ENCODE measurements around the gene EPX. TPM values are rescaled to one million over a fixed set of nuclear protein-coding genes. Genes with fewer than 3 reads are reported as not detected.

Gene EPX
- total RNA-seq, 1 experiment from 2014 or later = not detected

DNA sequence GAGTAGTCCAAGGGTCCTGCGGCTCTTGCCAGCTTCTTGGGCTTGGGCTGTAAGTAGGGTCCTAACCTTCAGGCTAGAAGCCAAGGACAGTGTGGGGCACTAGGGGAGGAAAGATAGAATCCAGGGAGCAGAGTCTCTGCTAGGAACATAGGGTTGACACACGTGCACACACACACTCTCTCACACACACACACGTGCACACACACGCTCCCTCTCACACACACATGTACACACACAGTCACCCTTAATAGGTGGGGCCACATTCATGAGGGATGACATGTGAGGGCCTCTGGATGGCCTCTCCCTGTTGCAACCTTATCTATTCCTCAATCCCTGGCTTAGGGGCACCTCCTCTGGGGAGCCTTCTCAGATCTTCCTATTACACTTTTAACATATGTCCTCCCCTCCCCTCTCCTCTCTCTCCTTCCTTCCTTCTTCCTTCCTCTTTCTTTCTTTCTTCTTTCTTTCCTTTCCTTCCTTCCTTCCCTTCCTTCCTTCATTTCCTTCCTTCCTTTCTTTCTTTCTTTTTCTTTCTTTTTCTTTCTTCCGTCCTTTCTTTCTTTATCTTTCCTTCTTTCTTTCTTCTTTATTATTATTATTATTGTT is 3.1 kb downstream of the EPX start:
- Histone ChIP-seq H3K4me3 (no peak overlapping the region), H3K9me3 (replicated peaks) (no peaks in the 10 kb centered on the region), H3K36me3 (no peaks in the 10 kb centered on the region), H3K27ac (no peak overlapping the region), H3K27me3 (no peaks in the 10 kb centered on the region), H3K4me1 (peaks cover 16% of the 10 kb centered on the region)
- no peak for DNase-seq

- H3K9me3 ChIP-seq (replicated peaks) = no peaks in the 10 kb centered on the region
- no peaks in the 10 kb centered on the region for H3K36me3 ChIP-seq
- H3K4me1 ChIP-seq = peaks cover 16% of the 10 kb centered on the region
- DNase-seq = no peak
- H3K27me3 ChIP-seq = no peaks in the 10 kb centered on the region
- no peak overlapping the region for H3K4me3 ChIP-seq
- no peak overlapping the region for H3K27ac ChIP-seq
These were observed 4.1 kb downstream of the EPX start for GRCh38 chr17:58196610-58197009.

GRCh38 chr17:58200024-58200633 is 7.6 kb downstream of the EPX start:
- H3K4me1 ChIP-seq = peaks cover 16% of the 10 kb centered on the region
- no peaks in the 10 kb centered on the region for H3K27me3 ChIP-seq
- DNase-seq = peak; percentile 60 to 68
- H3K4me3 ChIP-seq = no peak overlapping the region
- no peaks in the 10 kb centered on the region for H3K9me3 ChIP-seq (replicated peaks)
- no peaks in the 10 kb centered on the region for H3K36me3 ChIP-seq
- no peak overlapping the region for H3K27ac ChIP-seq

DNA sequence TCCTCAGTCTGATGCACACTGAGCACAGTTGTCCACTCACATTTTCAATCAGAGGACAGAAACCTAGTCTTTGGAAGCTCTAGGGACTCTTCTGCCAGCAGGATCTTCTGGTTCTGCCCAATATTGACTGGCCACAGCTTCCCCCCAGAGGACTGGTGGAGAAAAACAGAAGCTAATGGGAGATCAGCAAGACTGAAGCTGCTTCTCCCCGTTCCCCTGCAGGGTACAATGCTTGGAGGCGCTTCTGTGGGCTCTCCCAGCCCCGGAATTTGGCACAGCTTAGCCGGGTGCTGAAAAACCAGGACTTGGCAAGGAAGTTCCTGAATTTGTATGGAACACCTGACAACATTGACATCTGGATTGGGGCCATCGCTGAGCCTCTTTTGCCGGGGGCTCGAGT is 10.3 kb downstream of the EPX start:
- H3K27me3 ChIP-seq = no peaks in the 10 kb centered on the region
- no peaks in the 10 kb centered on the region for H3K9me3 ChIP-seq (replicated peaks)
- no peaks in the 10 kb centered on the region for H3K4me1 ChIP-seq
- H3K4me3 ChIP-seq = no peak overlapping the region
- no peaks in the 10 kb centered on the region for H3K36me3 ChIP-seq
- H3K27ac ChIP-seq = no peak overlapping the region
- DNase-seq = no peak

GRCh38 chr17:58204796-58205195 is 12.3 kb downstream of the EPX start:
- no peaks in the 10 kb centered on the region for H3K9me3 ChIP-seq (replicated peaks)
- H3K27ac ChIP-seq = no peak overlapping the region
- H3K4me1 ChIP-seq = no peaks in the 10 kb centered on the region
- no peaks in the 10 kb centered on the region for H3K36me3 ChIP-seq
- no peaks in the 10 kb centered on the region for H3K27me3 ChIP-seq
- DNase-seq = no peak
- no peak overlapping the region for H3K4me3 ChIP-seq

DNA sequence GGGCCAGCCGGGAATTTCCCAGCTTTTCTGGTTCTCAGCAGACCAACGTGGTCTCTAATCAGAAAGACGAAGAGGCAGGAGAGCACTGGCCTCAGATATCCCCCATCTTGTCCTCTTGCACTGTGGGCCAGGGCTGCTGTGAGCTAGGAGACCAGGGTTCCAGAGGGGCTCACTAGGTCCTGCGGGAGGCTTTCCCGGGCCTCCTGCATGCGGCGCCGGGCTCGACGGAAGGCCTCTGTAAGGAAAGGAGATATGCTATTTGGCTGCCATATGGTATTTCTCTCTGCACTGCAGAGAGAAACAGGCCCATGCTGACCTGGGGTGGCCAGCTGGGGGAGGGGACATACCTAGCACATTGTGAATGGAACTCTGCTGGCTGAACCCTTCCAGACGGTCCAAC is 13.4 kb downstream of the EPX start:
- H3K4me1 ChIP-seq = no peaks in the 10 kb centered on the region
- H3K4me3 ChIP-seq = no peak overlapping the region
- no peak overlapping the region for H3K27ac ChIP-seq
- no peaks in the 10 kb centered on the region for H3K36me3 ChIP-seq
- no peak for DNase-seq
- no peaks in the 10 kb centered on the region for H3K27me3 ChIP-seq
- H3K9me3 ChIP-seq (replicated peaks) = no peaks in the 10 kb centered on the region

GRCh38 chr17:58207451-58207850 is 14.9 kb downstream of the EPX start:
- DNase-seq = no peak
- H3K9me3 ChIP-seq (replicated peaks) = no peaks in the 10 kb centered on the region
- H3K27ac ChIP-seq = no peak overlapping the region
- no peaks in the 10 kb centered on the region for H3K36me3 ChIP-seq
- no peaks in the 10 kb centered on the region for H3K27me3 ChIP-seq
- H3K4me3 ChIP-seq = no peak overlapping the region
- no peaks in the 10 kb centered on the region for H3K4me1 ChIP-seq

DNA sequence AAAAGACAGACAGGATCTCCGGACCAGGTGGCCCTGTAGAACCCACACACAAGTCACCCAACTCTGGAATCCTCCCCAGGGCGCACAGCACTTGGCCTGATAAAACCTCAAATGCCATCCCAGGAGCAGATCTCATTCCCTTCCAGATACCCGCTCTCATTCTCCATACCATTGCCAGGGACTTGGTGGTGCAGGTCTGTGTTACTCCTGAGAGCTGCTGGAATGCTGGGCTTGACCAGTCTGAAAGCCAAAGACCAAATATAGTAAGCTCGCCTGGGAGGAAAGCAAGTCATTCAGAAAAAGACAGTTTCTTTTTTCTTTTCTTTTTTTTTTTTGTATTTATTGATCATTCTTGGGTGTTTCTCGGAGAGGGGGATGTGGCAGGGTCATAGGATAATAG is 15.8 kb downstream of the EPX start:
- Histone ChIP-seq H3K36me3 (no peaks in the 10 kb centered on the region), H3K27ac (no peak overlapping the region), H3K4me1 (no peaks in the 10 kb centered on the region), H3K9me3 (replicated peaks) (no peaks in the 10 kb centered on the region), H3K27me3 (no peaks in the 10 kb centered on the region), H3K4me3 (no peak overlapping the region)
- DNase-seq = no peak

DNA sequence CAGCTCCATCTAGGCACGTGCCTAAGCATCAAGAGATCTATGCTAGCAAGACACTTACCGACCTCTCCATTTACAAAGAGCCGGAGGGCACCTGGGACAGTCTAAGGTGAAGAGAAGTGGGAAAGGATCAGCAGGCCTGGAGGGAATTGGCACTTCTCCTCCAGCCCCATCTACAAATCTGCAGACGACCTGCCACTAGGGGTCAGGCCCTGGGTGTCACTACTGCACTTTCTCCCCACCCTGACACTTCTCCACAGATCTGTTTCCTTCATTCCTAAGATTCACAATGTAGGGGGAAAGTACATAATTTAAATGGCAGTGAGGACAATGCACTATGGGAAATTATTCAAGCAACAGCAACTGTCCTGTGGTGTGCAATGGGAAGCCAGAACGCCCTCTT is 18.4 kb downstream of the EPX start:
- Histone ChIP-seq H3K9me3 (replicated peaks) (no peaks in the 10 kb centered on the region), H3K27me3 (no peaks in the 10 kb centered on the region), H3K4me1 (no peaks in the 10 kb centered on the region), H3K36me3 (no peaks in the 10 kb centered on the region), H3K27ac (no peak overlapping the region), H3K4me3 (no peak overlapping the region)
- no peak for DNase-seq

DNA sequence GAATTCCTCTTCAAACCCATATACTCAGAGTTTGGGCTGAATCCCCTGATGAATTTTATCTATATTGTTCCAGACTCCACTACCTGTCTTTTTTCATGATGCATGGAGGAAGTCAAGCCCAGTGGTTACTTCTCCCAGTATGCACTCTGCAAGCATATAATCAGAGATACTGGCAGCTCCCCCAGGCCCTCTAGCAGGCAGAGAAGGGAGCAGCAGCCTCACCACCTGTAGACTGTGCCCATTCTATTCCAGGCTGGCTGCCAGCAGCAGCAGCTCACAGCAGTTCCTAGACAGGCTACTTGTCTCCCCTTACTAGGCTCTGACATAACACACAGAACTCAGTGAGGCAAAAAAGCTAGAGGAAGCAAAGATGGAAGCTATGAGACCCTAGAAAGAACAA is 23.2 kb downstream of the EPX start:
- Histone ChIP-seq H3K4me1 (no peaks in the 10 kb centered on the region), H3K27me3 (no peaks in the 10 kb centered on the region), H3K9me3 (replicated peaks) (no peaks in the 10 kb centered on the region), H3K27ac (no peak overlapping the region), H3K4me3 (no peak overlapping the region), H3K36me3 (no peaks in the 10 kb centered on the region)
- DNase-seq = no peak

- Histone ChIP-seq H3K27me3 (no peaks in the 10 kb centered on the region), H3K4me3 (no peak overlapping the region), H3K27ac (no peak overlapping the region)
These were observed 25.2 kb downstream of the EPX start for GRCh38 chr17:58217766-58218165.

DNA sequence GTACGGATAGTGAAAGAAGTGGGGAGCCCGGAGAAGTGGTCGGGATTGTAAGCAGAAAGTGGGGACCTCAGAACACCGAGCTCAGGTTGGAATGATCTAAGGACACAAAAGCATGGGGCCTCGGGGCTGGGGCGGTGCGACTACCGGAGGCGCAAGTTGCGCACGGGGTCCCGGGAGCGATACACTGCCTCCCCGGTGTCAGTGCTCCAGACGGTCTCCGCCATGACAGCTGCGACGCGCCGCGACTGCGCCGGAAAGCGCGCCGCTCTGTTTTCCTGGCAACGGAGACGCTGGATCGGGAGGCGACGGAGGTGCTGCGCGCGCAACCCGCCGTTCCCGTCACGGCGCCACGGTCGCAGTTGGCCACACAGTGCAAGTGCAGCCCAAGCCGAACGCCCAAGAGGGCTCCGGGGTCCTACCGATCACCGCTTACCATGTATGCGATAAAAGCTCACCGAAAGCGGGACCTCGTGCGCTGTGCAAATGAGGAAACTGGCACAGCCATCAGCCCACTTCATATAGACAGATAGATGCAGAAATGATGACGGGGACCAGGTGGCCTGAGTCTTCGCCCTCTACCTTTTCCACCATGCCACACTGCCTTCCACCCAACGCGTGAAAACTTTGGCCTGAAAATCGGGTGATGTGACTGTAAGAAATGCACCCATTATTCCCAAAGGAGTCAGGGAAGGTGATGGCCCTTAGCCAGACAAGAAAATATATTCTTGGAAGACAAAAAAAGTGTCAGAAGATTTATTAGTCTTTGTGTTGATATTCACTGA is 26.7 kb downstream of the EPX start, which contains the start of gene MKS1:
TSS of gene MKS1 (minus strand) at position 249 of the 782 bp plus-strand sequence. CDS start at position 224, 25 bp downstream.
- Histone ChIP-seq H3K27me3 (no peaks in the 10 kb centered on the region), H3K4me1 (peaks cover 3% of the 10 kb centered on the region), H3K36me3 (no peaks in the 10 kb centered on the region), H3K27ac (peak within 1 kb of the TSS; percentile 53), H3K9me3 (replicated peaks) (no peaks in the 10 kb centered on the region), H3K4me3 (peak within 1 kb of the TSS; percentile 82)
- peak; percentile 92 to 93 for DNase-seq

More at GRCh38 chr17:58217766-58218165, 25.2 kb downstream of the EPX start:
- H3K36me3 ChIP-seq = no peaks in the 10 kb centered on the region
- H3K4me1 ChIP-seq = no peaks in the 10 kb centered on the region
- DNase-seq = no peak
- no peaks in the 10 kb centered on the region for H3K9me3 ChIP-seq (replicated peaks)

DNA sequence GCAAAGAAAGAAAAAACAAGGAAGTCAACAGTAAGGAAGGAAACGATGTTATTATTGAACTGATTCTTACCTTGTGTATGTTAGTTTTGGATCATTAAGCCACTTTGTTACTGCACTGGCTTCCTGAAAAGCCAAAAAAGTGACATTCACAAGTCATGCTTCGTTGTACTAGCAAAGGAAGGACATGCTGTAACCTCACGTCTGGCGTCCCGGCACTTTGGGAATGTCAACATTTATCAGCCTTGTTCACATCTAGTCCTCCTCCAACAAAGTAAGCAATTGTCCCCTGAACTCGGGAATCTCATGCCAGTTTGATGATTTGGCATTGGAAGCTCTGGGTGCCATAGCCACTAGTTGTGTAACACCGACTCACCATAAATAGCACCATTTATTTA is 27.3 kb downstream of the EPX start:
- DNase-seq = peak in 1 of 2 experiments; percentile 24
- Histone ChIP-seq H3K27me3 (no peaks in the 10 kb centered on the region), H3K27ac (no peak overlapping the region; the same call in 1 of the 2 replicates), H3K4me1 (peaks cover 8% of the 10 kb centered on the region), H3K9me3 (replicated peaks) (no peaks in the 10 kb centered on the region), H3K4me3 (peak overlapping the region; percentile 82), H3K36me3 (no peaks in the 10 kb centered on the region)

- no peaks in the 10 kb centered on the region for H3K36me3 ChIP-seq
- H3K4me3 ChIP-seq = no peak overlapping the region
- H3K27ac ChIP-seq = no peak overlapping the region
- H3K4me1 ChIP-seq = peaks cover 8% of the 10 kb centered on the region
- H3K27me3 ChIP-seq = no peaks in the 10 kb centered on the region
- no peaks in the 10 kb centered on the region for H3K9me3 ChIP-seq (replicated peaks)
- DNase-seq = no peak
These were observed 31.8 kb downstream of the EPX start for GRCh38 chr17:58224315-58224714.

DNA sequence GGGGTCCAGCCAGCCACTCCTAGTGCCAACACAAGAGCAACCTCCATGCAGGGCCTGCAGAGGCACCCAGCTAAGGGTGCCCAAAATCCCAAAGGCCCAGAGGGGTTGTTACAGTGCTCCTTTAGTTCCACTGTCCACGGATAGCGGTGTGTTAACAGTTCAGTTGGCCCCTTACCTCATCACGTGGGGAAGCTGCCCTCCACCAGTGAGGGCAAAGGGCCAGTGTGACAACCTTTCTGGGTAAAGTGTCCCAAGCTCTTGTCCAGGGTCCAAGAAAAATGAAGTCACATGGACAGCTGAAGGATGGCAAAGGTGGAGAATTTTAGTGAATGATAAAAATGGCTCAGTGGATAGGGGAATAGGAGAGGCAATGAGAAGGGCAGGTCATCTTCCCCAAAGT is 35.2 kb downstream of the EPX start:
- Histone ChIP-seq H3K36me3 (no peaks in the 10 kb centered on the region), H3K27ac (no peak overlapping the region), H3K4me1 (peaks cover 8% of the 10 kb centered on the region), H3K9me3 (replicated peaks) (no peaks in the 10 kb centered on the region), H3K27me3 (no peaks in the 10 kb centered on the region), H3K4me3 (no peak overlapping the region)
- DNase-seq = no peak

Measured in SJCRH30 (cell line).